Skeletal muscle tissue (tissue), 4 donors: ENCODE results near the gene ACRBP. TPM values are rescaled to one million over a fixed set of nuclear protein-coding genes. Genes with fewer than 3 reads are reported as not detected.

ENCODE experiments used
- H3K27ac ChIP-seq: one replicate; pipeline ENCODE4 v1.7.0; 2013; ENCODE audit warnings: mild to moderate bottlenecking, low read depth, low read length, inconsistent platforms
- H3K27me3 ChIP-seq, 3 donors: one replicate each; pipeline ENCODE4 v1.7.0; 2013; ENCODE audit warnings: low read length in 3 of 3; ENCODE audit not compliant: control insufficient read depth in 3 of 3, insufficient read depth in 3 of 3
- H3K36me3 ChIP-seq, 3 donors: one replicate each; pipeline ENCODE4 v1.7.0; 2013; ENCODE audit warnings: low read length in 3 of 3; ENCODE audit not compliant: control insufficient read depth in 3 of 3, insufficient read depth in 3 of 3
- H3K4me1 ChIP-seq, 3 donors: one replicate each; pipeline ENCODE4 v1.7.0; 2013; ENCODE audit warnings: low read length in 3 of 3, mild to moderate bottlenecking in 3 of 3; ENCODE audit not compliant: control insufficient read depth in 3 of 3, insufficient read depth in 3 of 3
- H3K4me3 ChIP-seq, 3 donors: one replicate each; pipeline ENCODE4 v1.7.0; 2013; ENCODE audit warnings: low read length in 3 of 3
- H3K9ac ChIP-seq, 3 donors: one replicate each; pipeline ENCODE4 v1.7.0; 2013; ENCODE audit warnings: low read length in 3 of 3, mild to moderate bottlenecking in 3 of 3, moderate library complexity in 2 of 3, low read depth in 1 of 3
- H3K9me3 ChIP-seq, 3 donors: one replicate each; pipeline ENCODE4 v1.7.0; 2013; ENCODE audit warnings: low read length in 3 of 3; ENCODE audit not compliant: control insufficient read depth in 3 of 3
- total RNA-seq: library from RNA; depleted of rRNA; stranded (reverse); fragments of >200 nt; gene quantifications from one replicate; pipeline ENCODE4 v1.2.3, GENCODE V29; 2014
- donor health status: Osteomylitis.

The ACRBP gene
- total RNA-seq, 1 donor from 2014 or later: 1.0 TPM

GRCh38 chr12:6684609-6685008 is 37.4 kb upstream of the ACRBP start:
- Histone ChIP-seq H3K27me3 (no peaks in the 10 kb centered on the region), H3K27ac (no peak overlapping the region), H3K9me3 (no peaks in the 10 kb centered on the region), H3K4me1 (peaks cover 16 to 23% (median 19%) of the 10 kb centered on the region in 3 donors), H3K36me3 (peaks cover under 1 to 12% (median 4%) of the 10 kb centered on the region in 3 donors), H3K4me3 (no peak overlapping the region), H3K9ac (no peak overlapping the region)

GRCh38 chr12:6676962-6677361 is 29.7 kb upstream of the ACRBP start:
- peaks cover 46 to 73% (median 65%) of the 10 kb centered on the region in 3 donors for H3K36me3 ChIP-seq
- no peaks in the 10 kb centered on the region for H3K9me3 ChIP-seq
- H3K9ac ChIP-seq: no peak overlapping the region
- H3K4me1 ChIP-seq: no peaks in the 10 kb centered on the region
- H3K27ac ChIP-seq: no peak overlapping the region
- H3K27me3 ChIP-seq: no peaks in the 10 kb centered on the region
- no peak overlapping the region for H3K4me3 ChIP-seq

GRCh38 chr12:6672143-6672542 is 24.9 kb upstream of the ACRBP start:
- Histone ChIP-seq H3K27ac (no peak overlapping the region), H3K36me3 (peaks cover 61 to 90% (median 81%) of the 10 kb centered on the region in 3 donors), H3K9me3 (no peaks in the 10 kb centered on the region), H3K4me3 (no peak overlapping the region), H3K27me3 (no peaks in the 10 kb centered on the region), H3K9ac (no peak overlapping the region), H3K4me1 (no peaks in the 10 kb centered on the region)

GRCh38 chr12:6667559-6668210 is 20.5 kb upstream of the ACRBP start:
- no peaks in the 10 kb centered on the region for H3K27me3 ChIP-seq
- no peak overlapping the region for H3K9ac ChIP-seq
- no peak overlapping the region for H3K27ac ChIP-seq
- no peaks in the 10 kb centered on the region for H3K9me3 ChIP-seq
- peaks cover 45 to 60% (median 47%) of the 10 kb centered on the region in 3 donors for H3K36me3 ChIP-seq
- peaks cover 0 to 2% (median 0%) of the 10 kb centered on the region in 3 donors for H3K4me1 ChIP-seq
- H3K4me3 ChIP-seq: no peak overlapping the region

GRCh38 chr12:6666211-6666610 is 19.0 kb upstream of the ACRBP start:
- Histone ChIP-seq H3K4me3 (no peak overlapping the region), H3K9me3 (no peaks in the 10 kb centered on the region), H3K9ac (no peak overlapping the region), H3K27ac (no peak overlapping the region), H3K4me1 (peaks cover 9 to 14% (median 13%) of the 10 kb centered on the region in 3 donors), H3K27me3 (no peaks in the 10 kb centered on the region), H3K36me3 (peaks cover 33 to 46% (median 33%) of the 10 kb centered on the region in 3 donors)

GRCh38 chr12:6664902-6665301 is 17.7 kb upstream of the ACRBP start:
- Histone ChIP-seq H3K4me3 (no peak overlapping the region), H3K27ac (no peak overlapping the region), H3K9me3 (no peaks in the 10 kb centered on the region), H3K4me1 (peaks cover 9 to 14% (median 13%) of the 10 kb centered on the region in 3 donors), H3K36me3 (peaks cover 21 to 34% (median 21%) of the 10 kb centered on the region in 3 donors), H3K9ac (no peak overlapping the region), H3K27me3 (no peaks in the 10 kb centered on the region)

GRCh38 chr12:6662906-6663742 is 15.9 kb upstream of the ACRBP start, which contains the start of gene ING4:
TSS of gene ING4 (minus strand) at chr12:6663119. CDS start at chr12:6663101, 18 bp downstream.
- Histone ChIP-seq H3K36me3 (peaks cover 11 to 22% (median 12%) of the 10 kb centered on the region in 3 donors), H3K9ac (peak within 1 kb of the TSS; percentile 83 to 88 (median 85)), H3K27ac (peak within 1 kb of the TSS; percentile 76), H3K4me1 (peaks cover 9 to 14% (median 13%) of the 10 kb centered on the region in 3 donors), H3K4me3 (peak within 1 kb of the TSS; percentile 90 to 96 (median 93)), H3K9me3 (no peaks in the 10 kb centered on the region), H3K27me3 (no peaks in the 10 kb centered on the region)

GRCh38 chr12:6662602-6662905 is 15.3 kb upstream of the ACRBP start:
- H3K4me3 ChIP-seq: peak overlapping the region; percentile 90 to 96 (median 93)
- no peaks in the 10 kb centered on the region for H3K27me3 ChIP-seq
- peak overlapping the region; percentile 83 to 88 (median 85) for H3K9ac ChIP-seq
- H3K36me3 ChIP-seq: peaks cover 7 to 19% (median 7%) of the 10 kb centered on the region in 3 donors
- H3K27ac ChIP-seq: peak overlapping the region; percentile 68
- peaks cover 9 to 14% (median 13%) of the 10 kb centered on the region in 3 donors for H3K4me1 ChIP-seq
- no peaks in the 10 kb centered on the region for H3K9me3 ChIP-seq

- Histone ChIP-seq H3K9me3 (no peaks in the 10 kb centered on the region), H3K4me3 (no peak overlapping the region), H3K27me3 (no peaks in the 10 kb centered on the region), H3K9ac (no peak overlapping the region), H3K4me1 (peaks cover 0 to 4% (median 3%) of the 10 kb centered on the region in 3 donors), H3K36me3 (peaks cover 36 to 63% (median 59%) of the 10 kb centered on the region in 3 donors), H3K27ac (no peak overlapping the region)
These were observed 6.8 kb upstream of the ACRBP start for GRCh38 chr12:6653987-6654386.

GRCh38 chr12:6653342-6653741 is 6.1 kb upstream of the ACRBP start:
- Histone ChIP-seq H3K27me3 (no peaks in the 10 kb centered on the region), H3K4me3 (no peak overlapping the region), H3K4me1 (peaks cover 0 to 4% (median 3%) of the 10 kb centered on the region in 3 donors), H3K36me3 (peaks cover 36 to 63% (median 55%) of the 10 kb centered on the region in 3 donors), H3K9ac (peak overlapping the region in 1 of 3 donors; percentile 8), H3K27ac (no peak overlapping the region), H3K9me3 (no peaks in the 10 kb centered on the region)
